Measurements from ENCODE around the gene FTO.

DNA sequence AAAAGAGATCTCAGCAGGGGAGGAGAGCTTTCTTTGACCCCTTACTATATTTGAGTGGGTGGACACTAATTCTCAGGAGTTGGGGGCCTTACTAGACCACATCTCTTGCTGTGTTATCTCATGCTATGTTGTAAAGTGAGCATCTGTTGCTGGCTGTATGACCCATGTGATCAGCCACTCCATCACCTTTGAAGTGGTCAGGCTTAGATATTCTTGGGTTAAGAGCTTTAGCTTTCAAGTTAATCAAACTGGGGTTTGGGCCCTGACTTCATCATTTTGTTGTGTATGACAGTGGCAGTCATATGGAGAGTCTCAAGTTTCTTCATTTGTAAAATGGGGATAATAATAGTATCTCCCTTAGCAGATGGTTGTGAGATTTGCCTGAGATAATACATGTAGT, 201.1 kb downstream of the FTO start:
- TF ChIP-seq POLR2AphosphoS5 (IDR thresholded peaks at IDR 0.05) (no peak), POLR2A (IDR thresholded peaks at IDR 0.05) (no peak)
